Progenitor cell of endocrine pancreas (in vitro differentiated cells): ENCODE measurements around the gene CHRNE. TPM values are rescaled to one million over a fixed set of nuclear protein-coding genes. Genes with fewer than 3 reads are reported as not detected.
A peak's percentile ranks its signal among the peaks of the same experiment; 100 is the strongest.

Experiments
- DNase-seq: peaks from one replicate; pipeline ENCODE4 v3.0.0; 2021; ENCODE audit warnings: low spot score; ENCODE audit not compliant: unreplicated experiment
- H3K27ac Mint-ChIP-seq: 2 replicates; pipeline ENCODE4 v1.8.0; 2021; ENCODE audit warnings: mild to moderate bottlenecking, moderate library complexity, mixed read lengths
- H3K27me3 Mint-ChIP-seq: 2 replicates; pipeline ENCODE4 v1.8.0; 2021; ENCODE audit warnings: mixed read lengths
- H3K36me3 Mint-ChIP-seq: 2 replicates; pipeline ENCODE4 v1.8.0; 2022; ENCODE audit warnings: mixed read lengths; ENCODE audit not compliant: insufficient read depth
- H3K4me1 Mint-ChIP-seq: 2 replicates; pipeline ENCODE4 v1.8.0; 2021; ENCODE audit warnings: low read depth, mixed read lengths
- H3K4me3 Mint-ChIP-seq: 2 replicates; pipeline ENCODE4 v1.8.0; 2021; ENCODE audit warnings: low read depth, mild to moderate bottlenecking, moderate library complexity, mixed read lengths
- H3K9me3 Mint-ChIP-seq: 2 replicates; pipeline ENCODE4 v1.8.0; 2021; ENCODE audit warnings: low read depth, mixed read lengths
- total RNA-seq: library from RNA; stranded (reverse); gene quantifications from 2 replicates; pipeline ENCODE4 v1.2.1, GENCODE V29; 2021
- TF ChIP-seq, protein P1 (sequence below): fragments of 200-600 bp; sonication (generic); IDR thresholded peaks from one replicate; pipeline ENCODE4 v1.5.0; 2021; ENCODE audit warnings: antibody characterized with exemption, mild to moderate bottlenecking; ENCODE audit not compliant: unreplicated experiment

CHRNE gene
- total RNA-seq, 1 donor from 2014 or later = 0.36 TPM

DNA sequence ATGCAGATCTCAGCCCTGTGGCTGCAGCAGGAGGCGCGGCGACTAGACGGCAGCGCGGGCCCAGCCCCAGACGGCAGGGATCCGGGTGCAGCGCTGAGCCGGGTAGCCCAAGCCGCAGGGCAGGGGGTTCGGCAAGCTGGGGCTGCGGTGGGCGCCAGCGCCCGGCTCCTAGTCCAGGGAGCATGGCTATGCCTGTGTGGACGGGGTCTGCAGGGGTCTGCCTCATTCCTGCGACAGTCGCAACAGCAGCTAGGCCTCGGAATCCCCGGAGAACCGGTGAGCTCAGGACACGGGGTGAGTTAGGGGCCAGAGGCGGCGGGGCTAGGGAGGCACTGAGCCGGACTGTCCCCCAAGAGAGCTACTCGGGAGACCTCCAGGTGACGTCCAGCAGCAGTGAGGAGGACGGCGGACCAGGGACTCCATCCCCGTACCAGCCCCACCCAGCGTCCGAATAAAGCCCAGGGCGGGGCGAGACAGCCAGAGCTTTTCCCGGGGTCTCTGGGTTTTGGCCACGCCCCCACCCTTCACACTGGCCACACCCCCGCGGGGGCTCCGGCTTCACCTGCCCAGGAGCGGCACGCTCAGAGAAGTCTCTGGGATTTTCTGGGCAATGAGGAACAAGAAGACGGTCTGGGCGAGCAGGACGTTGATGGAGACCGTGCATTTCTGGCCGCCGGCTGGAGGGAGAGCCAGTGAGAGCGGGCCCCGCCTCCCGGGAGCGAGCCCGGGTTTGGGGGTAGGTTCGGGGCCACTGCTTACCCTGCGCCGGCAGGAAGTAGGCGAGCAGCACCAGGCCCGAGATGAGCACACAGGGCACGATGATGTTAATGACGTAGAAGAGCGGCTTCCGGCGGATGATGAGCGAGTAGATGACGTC lies 2.4 kb downstream of the CHRNE start:
- no peak for DNase-seq
- Mint-ChIP-seq H3K27me3 (peaks cover 23% of the 10 kb centered on the region), H3K4me1 (peaks cover 8% of the 10 kb centered on the region), H3K27ac (no peak overlapping the region), H3K9me3 (no peaks in the 10 kb centered on the region), H3K4me3 (no peak overlapping the region), H3K36me3 (peaks cover 6% of the 10 kb centered on the region)
- TF ChIP-seq, protein P1, sequence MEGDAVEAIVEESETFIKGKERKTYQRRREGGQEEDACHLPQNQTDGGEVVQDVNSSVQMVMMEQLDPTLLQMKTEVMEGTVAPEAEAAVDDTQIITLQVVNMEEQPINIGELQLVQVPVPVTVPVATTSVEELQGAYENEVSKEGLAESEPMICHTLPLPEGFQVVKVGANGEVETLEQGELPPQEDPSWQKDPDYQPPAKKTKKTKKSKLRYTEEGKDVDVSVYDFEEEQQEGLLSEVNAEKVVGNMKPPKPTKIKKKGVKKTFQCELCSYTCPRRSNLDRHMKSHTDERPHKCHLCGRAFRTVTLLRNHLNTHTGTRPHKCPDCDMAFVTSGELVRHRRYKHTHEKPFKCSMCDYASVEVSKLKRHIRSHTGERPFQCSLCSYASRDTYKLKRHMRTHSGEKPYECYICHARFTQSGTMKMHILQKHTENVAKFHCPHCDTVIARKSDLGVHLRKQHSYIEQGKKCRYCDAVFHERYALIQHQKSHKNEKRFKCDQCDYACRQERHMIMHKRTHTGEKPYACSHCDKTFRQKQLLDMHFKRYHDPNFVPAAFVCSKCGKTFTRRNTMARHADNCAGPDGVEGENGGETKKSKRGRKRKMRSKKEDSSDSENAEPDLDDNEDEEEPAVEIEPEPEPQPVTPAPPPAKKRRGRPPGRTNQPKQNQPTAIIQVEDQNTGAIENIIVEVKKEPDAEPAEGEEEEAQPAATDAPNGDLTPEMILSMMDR = no peak

DNA sequence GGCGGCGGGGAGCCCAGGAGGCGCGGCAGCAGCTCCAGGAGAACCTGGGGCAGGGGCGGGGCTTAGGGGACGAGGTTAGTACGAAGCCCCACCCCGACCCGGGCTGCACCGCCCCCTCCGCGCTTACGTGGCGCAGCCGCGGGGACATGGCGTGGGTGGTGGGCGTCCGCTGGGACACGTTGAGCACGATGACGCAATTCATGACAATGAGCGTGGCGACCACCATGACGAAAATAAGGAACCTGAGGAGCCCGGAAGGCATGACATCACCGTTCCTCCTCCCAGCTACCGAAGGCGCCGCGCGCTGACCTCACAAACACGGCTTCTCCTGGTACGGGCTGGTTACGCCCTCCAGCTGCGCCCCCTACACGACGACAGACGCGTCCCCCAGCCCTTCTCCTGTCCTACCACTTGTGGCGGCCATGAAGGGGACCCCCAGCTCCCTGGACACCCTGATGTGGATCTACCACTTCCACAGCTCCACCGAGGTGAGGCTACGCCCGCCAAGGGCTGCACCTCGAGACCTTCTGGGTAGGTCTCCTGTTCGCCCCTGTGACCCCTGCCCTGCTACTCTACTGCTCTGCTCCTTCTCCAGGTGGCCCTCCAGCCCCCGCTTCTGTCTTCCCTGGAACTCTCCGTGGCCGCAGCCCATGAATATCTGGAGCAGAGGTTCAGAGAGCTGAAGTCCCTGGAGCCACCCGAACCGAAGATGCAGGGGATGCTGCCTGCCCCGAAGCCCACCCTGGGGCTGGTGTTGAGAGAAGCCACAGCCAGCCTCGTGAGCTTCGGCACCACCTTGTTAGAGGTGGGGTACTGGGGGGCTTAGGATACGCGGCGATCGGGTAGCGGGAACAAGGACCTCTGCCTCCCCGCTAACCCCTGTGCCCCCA lies 3.3 kb downstream of the CHRNE start, which contains the start of gene C17orf107:
Gene C17orf107, plus strand, starts transcription at position 196 of the 890 bp plus-strand sequence. Its CDS starts 227 bp downstream, at position 423.
- Mint-ChIP-seq H3K27me3 (peaks cover 19% of the 10 kb centered on the region), H3K4me1 (peaks cover 5% of the 10 kb centered on the region), H3K27ac (peak within 1 kb of the TSS; percentile 81), H3K36me3 (peaks cover 6% of the 10 kb centered on the region), H3K9me3 (no peaks in the 10 kb centered on the region), H3K4me3 (peak within 1 kb of the TSS; percentile 70)
- peak; percentile 51 for DNase-seq
- TF ChIP-seq, protein P1 = no peak

DNA sequence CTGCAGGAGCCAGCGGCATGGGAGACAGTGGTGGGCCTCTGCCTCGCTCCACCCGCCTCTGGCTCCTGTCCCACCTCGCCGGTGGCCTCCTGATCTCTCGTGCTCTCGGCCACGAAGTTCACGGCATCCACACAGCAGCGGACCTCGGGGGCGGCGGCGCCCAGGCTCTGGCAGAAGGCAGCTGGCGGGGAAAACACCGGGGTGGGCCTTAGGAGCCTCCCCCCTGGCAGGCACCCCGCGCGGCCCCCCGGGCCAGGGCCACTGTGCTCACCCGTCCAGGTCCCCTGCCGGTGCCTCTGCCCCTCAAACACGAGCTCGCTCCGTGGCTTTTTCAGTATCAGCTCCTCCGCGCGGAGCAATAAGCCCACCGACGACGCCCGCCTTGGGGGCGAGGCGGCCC lies 4.0 kb downstream of the CHRNE start:
- TF ChIP-seq, protein P1 = no peak
- Mint-ChIP-seq H3K4me1 (peaks cover 4% of the 10 kb centered on the region), H3K9me3 (no peaks in the 10 kb centered on the region), H3K27me3 (peaks cover 19% of the 10 kb centered on the region), H3K36me3 (peaks cover 6% of the 10 kb centered on the region), H3K27ac (no peak overlapping the region), H3K4me3 (peak overlapping the region; percentile 56)
- no peak for DNase-seq

DNA sequence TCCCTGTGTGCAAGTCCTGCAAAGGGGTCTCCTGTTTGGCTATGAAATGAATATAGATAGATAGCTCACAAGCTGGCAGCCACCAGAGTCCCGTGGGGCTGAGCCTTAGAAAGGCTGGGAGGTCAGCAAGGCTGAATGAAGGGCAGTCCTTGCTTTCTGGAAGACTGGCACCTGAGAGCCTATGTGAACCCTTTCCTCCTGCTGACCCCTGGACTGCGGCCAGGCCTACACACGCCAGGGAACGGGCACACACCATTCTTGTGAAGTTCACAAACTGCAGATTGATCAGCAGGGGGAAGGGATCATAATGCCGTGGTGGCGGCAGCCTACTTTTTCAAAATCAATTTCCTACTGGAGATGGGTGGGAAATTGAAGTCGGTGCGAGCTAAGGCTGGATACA lies 4.5 kb downstream of the CHRNE start:
- TF ChIP-seq, protein P1 = no peak
- Mint-ChIP-seq H3K27me3 (peaks cover 18% of the 10 kb centered on the region), H3K4me1 (peaks cover 1% of the 10 kb centered on the region), H3K4me3 (peak overlapping the region; percentile 56), H3K36me3 (peaks cover 6% of the 10 kb centered on the region), H3K27ac (peak overlapping the region; percentile 45), H3K9me3 (no peaks in the 10 kb centered on the region)
- no peak for DNase-seq

DNA sequence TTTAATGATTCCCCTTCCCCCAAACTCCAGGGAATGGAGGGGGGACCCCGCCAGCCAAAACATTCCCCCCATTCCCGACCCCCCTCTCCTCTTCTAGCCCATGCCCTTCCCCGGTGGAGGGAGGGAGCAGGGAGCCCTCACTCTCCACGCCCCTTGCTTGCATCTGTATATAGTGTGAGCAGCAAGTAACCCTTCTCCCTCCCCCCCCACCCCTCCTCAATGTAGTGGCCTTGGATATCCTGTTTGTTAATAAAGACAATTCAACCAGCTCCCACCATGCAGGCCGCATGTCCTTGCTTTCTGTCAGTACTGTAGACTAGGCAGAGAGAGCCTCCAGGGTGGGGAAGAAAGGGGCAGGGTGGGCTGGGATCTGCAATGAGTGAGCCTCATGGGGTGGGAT lies 5.1 kb downstream of the CHRNE start:
- TF ChIP-seq, protein P1 = no peak
- H3K4me3 Mint-ChIP-seq = no peak overlapping the region
- peaks cover 15% of the 10 kb centered on the region for H3K27me3 Mint-ChIP-seq
- no peak overlapping the region for H3K27ac Mint-ChIP-seq
- no peaks in the 10 kb centered on the region for H3K4me1 Mint-ChIP-seq
- peaks cover 6% of the 10 kb centered on the region for H3K36me3 Mint-ChIP-seq
- DNase-seq = no peak
- H3K9me3 Mint-ChIP-seq = no peaks in the 10 kb centered on the region
